HG02798 (cell line): Measurements from ENCODE around the gene LY9.

Experiments
- ATAC-seq: cut with Tn5 transposase; IDR thresholded peaks from one replicate; pipeline ENCODE4 v1.9.1; 2021; ENCODE audit warnings: mild to moderate bottlenecking; ENCODE audit not compliant: unreplicated experiment, poor library complexity

The LY9 gene

GRCh38 chr1:160795951-160796383 lies at the start of gene LY9:
Gene LY9 (plus strand): TSS chr1:160796174. CDS start chr1:160796188, 14 bp downstream.
- ATAC-seq, result peak; percentile 81

- ATAC-seq, result no peak
Observed at GRCh38 chr1:160746836-160747500, 49.0 kb upstream of the LY9 start.

GRCh38 chr1:160747717-160748116 lies 48.3 kb upstream of the LY9 start:
- ATAC-seq, result no peak

- ATAC-seq, result no peak
Observed at GRCh38 chr1:160748181-160748877, 47.6 kb upstream of the LY9 start.

GRCh38 chr1:160748878-160749269 lies 47.1 kb upstream of the LY9 start:
- ATAC-seq, result no peak

GRCh38 chr1:160750608-160751007 lies 45.4 kb upstream of the LY9 start:
- ATAC-seq, result no peak

GRCh38 chr1:160752406-160752805 lies 43.6 kb upstream of the LY9 start:
- ATAC-seq, result no peak

GRCh38 chr1:160752924-160753323 lies 43.0 kb upstream of the LY9 start:
- ATAC-seq, result no peak

GRCh38 chr1:160753594-160753993 lies 42.4 kb upstream of the LY9 start:
- no peak for ATAC-seq

GRCh38 chr1:160755461-160755860 lies 40.5 kb upstream of the LY9 start:
- no peak for ATAC-seq

GRCh38 chr1:160755911-160756848 lies 39.8 kb upstream of the LY9 start:
- peak; percentile 63 for ATAC-seq

GRCh38 chr1:160756849-160757201 lies 39.1 kb upstream of the LY9 start:
- ATAC-seq, result peak; percentile 34

- no peak for ATAC-seq
Observed at GRCh38 chr1:160758521-160758920, 37.5 kb upstream of the LY9 start.

- ATAC-seq, result no peak
Observed at GRCh38 chr1:160759740-160760139, 36.2 kb upstream of the LY9 start.

- no peak for ATAC-seq
Observed at GRCh38 chr1:160761046-160761445, 34.9 kb upstream of the LY9 start.

GRCh38 chr1:160761886-160762285 lies 34.1 kb upstream of the LY9 start:
- ATAC-seq, result no peak

- ATAC-seq, result no peak
Observed at GRCh38 chr1:160763993-160764392, 32.0 kb upstream of the LY9 start.

GRCh38 chr1:160767395-160768294 lies 28.3 kb upstream of the LY9 start:
- ATAC-seq, result peak; percentile 74

- peak; percentile 80 for ATAC-seq
Observed at GRCh38 chr1:160768295-160768657, 27.7 kb upstream of the LY9 start.

GRCh38 chr1:160772331-160772730 lies 23.6 kb upstream of the LY9 start:
- no peak for ATAC-seq
